NCI-H2227 treated with DMSO at 0.1 percent for 48 hours (cell line): Measurements from ENCODE around the gene DNAH17.
"Not testable (repeated sequence)": the region's sequence is repeated elsewhere in the genome, so short reads cannot be mapped to it uniquely, and the experiment has no call there.

ENCODE experiments used
- DNase-seq: peaks from one replicate; lab custom pipeline; 2025; lab: John Stamatoyannopoulos, UW

The DNAH17 gene

DNA sequence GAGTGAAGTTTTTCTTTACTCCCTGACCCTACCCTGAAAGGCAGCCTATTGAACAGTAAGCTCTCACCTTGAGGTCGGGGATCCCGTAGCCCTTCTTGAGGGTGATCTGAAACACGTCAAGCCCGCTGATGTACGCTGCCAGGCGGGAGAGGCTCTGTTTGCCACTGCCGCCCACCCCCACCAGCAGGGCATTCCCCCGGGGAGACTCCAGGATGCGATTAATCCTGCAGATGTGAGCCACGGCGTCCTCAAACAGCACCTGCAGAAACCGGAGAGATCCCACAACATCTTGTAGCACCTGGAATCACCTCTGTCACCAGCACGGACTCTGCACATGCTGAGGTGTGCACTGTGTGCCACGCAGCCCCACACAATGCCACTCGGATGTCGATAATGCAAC lies 102.0 kb downstream of the DNAH17 start:
- DNase-seq, result no peak

DNA sequence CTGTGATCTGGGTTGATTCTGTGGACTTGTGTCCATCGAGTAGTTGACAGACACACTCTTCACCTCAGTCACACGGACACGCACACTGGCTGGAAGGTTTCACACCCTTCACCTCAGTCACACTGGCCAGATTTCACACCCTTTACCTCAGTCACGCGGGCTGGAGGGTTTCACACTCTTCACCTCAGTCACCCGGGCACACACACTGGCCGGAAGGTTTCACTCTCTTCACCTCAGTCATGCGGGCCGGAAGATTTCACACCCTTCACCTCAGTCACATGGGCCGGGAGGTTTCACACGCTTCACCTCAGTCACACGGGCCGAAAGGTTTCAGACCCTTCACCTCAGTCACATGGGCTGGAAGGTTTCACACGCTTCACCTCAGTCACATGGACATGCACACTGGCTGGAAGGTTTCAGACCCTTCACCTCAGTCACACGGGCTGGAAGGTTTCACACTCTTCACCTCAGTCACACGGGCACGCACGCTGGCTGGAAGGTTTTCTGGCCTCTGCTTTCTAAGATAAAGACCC lies 102.5 kb downstream of the DNAH17 start:
- no peak for DNase-seq

DNA sequence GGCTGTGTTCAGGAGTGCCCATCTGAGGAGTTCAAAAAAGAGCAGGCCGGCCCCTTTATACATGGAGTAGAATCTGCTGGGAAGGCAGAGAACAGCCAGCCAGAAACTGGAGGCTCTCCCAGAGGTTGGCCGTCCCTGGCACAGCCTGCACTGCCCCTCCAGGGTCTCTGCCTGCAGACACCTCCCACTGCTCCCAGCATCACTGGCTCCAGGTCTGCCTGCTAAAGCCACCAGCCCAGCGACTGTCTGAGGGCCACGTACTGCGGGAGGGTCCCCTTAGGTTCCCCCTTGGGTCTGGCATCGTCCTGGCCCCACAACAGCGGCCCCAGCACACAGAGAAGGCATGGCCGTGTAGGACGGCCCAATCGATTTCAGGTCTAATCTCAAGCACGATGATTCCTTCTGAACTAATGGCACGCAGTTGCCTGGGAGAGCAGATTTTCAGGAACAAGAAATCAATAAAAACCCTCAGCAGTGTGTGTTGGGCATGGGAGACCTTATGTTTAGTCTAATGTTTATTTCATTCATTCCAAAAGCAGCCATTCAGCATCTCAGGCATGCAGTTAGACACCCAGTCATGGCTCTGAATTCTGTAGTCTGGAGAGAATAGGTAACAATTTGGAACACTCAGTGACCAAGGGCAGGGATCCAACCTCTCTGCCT lies 103.1 kb downstream of the DNAH17 start:
- DNase-seq, result no peak

DNA sequence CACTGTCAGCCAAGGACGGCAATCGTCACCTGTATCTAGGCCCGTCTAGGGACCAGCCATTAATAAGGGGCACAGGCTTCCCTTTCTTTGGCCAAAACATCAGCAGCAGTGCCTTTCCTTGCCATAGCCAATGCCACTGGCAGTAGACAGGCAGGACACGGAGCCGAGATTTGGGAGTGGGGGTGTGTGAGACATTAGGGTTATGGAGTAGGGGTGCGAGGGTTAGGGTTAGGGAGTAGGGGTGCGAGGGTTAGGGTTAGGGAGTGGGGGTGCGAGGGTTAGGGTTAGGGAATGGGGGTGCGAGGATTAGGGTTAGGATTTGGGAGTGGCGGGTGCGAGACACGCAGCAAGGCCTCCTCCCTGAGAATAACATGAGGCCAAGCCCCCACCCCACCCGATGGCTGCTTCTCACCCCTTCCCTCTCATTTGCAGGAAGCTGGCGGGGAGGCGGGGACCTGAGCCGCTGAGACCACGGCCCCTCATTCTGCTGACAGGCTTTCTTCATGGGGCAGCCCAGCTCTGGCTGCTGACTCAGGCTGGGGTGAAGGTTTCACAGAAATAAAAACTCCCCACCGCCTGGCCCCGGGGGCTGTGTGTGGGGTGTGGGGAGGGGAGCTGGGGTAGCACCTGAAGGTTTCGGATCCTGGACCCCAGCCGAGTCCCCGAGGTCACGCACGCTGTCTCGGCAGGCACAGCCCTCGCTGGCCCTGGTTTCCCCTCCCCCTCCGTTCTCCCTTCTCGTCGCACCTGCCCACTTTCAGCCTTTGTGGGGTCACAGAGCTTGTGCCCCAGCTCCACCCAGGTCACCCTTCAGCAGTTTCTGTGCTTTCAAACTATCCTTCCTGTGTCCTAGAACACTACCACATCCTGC lies 104.9 kb downstream of the DNAH17 start:
- DNase-seq, result no peak

DNA sequence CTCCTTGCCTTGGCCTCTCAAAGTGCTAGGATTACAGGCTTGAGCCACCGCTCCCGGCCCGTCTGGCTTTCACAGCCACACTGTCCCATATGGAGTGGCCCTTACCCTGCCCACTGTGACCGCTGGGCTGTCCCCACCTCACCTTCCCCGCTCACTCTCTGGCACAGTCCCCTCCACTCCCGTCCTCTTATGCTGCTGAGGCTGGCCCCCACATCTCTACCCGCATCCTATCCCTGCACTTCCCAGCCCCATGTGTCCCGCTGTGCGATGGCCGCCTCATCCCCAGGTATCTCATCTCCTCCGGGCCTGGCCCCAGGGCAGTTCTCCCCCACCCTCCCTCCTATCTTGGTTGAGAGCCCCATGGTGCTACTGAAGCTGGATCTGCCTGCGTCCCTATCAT lies 105.6 kb downstream of the DNAH17 start:
- DNase-seq, result no peak

DNA sequence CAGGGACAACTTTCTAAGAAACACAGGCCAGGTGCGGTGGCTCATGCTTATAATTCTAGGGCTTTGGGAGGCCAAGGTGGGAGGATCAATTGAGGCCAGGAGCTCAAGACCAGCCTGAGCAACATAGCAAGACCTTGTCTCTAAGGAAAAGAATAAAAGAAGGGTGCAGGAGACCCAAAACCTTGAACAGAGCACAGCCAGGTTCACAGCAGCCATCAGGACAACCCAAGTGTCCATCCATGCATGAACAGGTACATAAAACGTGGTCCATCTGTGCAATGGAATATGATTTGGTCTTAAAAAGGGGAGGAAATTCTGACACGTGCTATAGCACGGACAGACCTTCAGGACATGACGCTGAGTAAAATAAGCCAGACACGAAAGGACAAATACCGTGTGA lies 107.8 kb downstream of the DNAH17 start:
- no peak for DNase-seq

DNA sequence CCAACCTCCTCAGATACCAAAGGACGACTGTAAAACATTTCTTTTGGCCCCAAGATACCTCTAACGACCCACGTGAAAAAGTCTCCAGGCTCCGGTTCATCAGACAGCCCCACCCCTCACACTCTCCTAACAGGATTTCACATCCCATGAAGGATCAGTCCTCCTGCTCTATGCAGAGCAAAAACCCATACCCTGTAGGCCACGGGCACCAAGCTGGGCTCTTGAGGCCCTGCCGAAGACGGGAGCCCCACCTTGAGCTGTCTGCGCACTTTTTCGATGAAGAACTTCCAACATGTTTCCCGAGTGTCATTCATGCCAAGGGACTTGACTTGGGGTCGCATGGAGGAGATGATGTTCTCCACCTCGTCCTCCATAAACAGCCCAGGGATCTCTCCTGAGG lies 108.8 kb downstream of the DNAH17 start:
- DNase-seq, result no peak

DNA sequence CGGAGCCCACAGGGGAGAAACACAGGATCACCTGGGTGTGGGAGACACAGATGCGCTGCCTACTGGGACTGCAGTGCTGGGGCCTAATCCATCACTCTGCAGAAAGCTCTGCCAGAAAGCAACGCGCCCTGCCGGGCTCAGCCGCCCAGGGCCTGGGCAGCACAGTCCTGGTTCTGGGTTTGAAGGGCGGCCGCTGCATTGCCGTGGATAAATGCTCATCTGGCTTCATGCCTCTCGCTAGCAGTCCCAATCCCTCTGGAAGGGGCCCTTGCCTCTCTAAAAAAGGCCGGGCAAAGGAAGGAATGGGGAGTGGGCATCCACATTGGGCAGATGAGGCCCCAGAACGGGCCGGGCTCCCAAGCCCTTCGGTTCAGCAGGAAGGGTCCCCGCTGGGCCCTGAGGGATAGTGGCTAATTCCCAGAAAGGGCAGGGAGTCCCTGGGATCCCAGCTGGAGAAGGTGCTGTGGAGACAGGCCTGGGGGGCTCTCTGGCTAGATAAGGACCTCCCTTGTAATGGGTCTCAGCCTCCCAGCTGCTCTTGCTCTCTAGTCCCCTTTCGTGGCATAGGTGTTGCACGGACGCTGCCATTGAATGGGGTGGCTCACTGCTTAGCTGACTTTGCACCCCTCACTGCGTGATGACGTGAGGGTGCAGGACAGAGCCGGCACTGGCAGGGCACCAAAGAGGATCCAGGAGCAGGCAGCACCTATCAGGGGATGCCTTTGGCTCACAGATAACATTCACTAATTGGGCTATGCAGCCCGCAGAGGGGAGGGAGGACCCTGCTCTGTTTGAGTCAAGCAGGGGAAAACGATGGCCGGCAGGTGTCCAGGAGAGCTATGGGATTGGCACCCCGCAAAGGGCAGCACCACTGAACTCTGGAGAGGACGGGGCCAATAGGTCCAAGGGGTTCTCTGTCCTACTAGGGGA lies 110.1 kb downstream of the DNAH17 start:
- DNase-seq, result no peak

DNA sequence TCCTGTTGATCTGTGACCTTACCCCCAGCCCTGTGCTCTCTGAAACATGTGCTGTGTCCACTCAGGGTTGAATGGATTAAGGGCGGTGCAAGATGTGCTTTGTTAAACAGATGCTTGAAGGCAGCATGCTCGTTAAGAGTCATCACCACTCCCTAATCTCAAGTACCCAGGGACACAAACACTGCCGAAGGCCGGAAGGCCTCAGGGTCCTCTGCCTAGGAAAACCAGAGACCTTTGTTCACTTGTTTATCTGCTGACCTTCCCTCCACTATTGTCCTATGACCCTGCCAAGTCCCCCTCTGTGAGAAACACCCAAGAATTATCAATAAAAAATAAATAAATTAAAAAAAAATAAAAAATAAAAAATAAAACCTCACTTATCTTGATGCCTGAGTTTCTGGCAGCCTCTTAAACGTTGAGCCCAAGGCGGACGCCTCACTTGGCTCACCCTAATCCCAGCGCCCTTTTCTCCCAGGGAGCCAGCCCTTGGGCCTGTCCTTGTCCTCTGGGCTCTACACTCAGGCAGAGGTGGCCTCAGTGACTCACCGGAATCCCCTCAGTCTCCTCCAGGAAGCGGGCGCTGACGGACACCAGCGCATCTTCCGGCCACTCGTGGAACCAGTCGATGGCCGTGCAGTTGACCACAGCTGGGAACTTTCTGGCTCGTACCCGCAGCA lies 110.9 kb downstream of the DNAH17 start:
- DNase-seq, result not testable (repeated sequence)

DNA sequence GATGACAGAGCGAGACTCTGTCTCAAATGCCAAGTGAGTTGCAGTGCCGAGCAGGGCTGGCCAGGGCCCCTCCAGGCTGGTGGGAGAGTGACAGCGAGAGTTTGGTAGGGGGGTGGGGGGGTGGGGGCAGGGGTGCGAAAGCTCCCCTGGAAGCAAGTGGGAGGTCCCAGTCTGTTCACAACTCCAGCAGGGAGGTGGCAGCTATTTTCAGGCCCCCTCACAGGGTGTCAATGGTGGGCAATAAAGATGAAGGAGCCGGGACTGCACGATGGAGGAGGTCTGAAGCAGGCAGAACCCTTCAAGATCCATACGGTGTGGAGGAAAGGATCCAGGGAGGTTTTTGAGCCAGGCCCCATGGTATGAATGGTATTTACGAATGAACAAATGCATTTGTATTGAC lies 115.0 kb downstream of the DNAH17 start:
- no peak for DNase-seq

DNA sequence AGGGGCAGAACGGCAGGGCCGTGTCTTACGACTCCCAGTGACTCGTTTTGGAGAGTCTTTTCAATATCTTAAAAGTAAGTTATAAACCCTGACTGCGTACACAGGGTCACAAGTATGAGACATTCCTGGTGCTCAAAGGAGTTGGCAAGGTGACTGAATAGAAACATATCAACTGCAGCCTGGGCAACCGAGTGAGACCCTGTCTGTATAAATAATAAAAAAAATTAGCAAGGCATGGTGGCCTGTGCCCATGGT lies 115.5 kb downstream of the DNAH17 start:
- DNase-seq, result no peak

DNA sequence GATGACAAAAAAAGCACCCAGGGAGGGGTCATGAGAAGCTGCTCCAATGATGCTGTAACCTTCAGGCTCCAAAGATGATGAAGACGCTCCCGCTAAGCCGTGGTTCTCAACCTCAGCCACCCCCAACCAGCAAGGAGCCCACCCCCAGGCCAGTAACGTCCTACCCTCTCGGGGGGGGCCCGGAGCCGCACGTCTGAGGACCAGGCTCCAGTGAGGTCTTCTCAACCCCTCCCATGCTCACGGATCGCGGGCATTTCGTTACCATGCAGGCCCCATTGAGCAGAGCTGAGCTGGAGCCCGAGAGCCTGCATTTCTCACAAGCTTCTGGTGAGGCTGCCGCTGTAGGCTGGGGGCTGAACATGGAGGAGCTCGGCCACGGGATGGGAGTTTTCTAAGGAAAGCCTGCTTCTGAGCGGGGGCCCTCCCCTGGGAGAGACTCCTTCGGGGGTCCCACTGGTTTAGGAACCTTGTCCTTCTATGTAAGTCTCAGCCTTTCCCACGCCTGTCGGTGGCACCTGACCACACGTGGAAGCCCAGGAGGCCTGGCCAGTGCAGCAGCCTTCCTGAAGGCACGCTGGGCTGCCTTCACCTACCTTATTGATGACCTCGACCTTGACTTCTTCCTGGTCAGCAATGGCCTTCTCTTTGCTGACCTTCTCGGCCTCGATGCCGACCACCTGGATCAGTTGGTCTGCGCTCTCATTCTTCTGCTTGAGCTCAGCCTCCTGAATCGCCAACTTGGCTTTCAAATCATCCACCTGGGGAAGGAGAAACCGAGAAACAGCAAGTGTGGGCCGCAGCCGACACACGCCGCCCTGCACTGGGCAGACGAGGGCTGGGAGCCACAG lies 116.0 kb downstream of the DNAH17 start:
- DNase-seq, result no peak

DNA sequence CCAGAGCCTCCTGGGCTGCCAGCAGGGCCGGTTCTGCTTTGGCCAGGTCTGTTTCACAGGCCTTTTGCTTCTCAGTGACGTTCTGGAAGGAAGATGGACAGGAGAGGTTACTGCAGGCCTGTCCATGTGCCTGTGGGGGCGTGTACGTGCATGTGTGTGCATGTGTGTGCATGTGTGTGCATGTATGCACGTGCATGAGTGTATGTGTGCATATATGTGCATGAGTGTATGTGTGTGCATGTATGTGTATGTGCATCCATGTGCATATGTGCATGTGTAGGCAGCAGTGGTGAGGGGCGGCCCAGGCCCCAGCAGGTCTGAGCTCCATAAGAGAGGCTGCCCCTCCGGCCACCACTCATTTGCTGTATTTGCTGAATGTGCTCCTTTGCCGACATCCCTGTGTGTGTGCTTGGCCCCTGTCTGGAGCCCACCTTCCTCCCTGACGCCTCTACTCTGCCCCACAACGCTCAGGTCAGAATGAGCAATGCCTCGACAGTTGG lies 117.0 kb downstream of the DNAH17 start:
- DNase-seq, result no peak

DNA sequence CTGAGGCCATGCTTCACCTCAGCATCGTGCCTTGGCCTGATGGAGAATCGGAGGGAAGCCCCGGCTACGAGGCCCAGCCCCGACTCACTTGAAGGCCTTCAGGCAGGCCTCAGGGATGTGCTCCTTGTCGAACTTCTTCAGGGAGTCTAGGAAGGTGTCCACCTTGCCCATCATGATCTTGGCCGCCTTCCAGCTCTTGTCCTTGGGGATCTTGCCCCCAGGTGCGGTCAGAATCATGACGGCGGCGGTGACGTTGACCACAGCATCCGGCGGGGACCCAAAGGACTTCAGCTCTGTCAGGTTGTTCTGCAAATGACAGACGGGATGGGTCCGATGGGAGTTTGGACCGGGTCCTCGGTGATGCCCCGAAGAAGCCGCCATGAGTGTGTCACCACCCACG lies 117.5 kb downstream of the DNAH17 start:
- DNase-seq, result no peak

DNA sequence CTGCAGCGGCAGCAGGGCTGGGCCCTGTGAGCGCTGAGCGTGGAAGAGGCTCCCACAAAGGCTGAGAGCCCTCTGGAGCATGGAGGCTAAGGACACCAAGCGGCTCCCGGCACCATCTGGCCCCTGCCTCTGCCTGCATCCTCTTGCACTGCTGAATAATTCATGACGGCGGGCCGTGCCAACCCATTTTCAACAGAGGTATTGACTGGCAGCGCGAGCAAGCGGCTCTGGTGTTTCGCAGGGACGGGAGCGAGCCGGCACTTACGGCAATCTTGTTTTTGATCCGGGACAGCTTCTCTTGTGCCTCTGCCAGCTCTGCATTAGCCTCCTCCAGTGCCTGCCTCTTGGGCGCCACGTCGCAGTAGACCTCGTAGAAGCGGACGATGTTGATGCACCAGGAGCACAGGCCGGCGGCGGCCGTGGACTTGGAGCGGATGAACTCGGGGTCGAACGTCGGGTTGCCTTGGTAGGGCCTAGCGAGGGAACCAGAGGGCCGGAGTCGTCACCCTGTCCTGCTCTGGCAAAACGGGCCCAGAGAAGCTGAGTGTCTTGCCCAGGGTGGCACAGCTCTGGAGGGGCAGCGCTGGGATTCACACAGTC lies 118.4 kb downstream of the DNAH17 start:
- DNase-seq, result no peak

DNA sequence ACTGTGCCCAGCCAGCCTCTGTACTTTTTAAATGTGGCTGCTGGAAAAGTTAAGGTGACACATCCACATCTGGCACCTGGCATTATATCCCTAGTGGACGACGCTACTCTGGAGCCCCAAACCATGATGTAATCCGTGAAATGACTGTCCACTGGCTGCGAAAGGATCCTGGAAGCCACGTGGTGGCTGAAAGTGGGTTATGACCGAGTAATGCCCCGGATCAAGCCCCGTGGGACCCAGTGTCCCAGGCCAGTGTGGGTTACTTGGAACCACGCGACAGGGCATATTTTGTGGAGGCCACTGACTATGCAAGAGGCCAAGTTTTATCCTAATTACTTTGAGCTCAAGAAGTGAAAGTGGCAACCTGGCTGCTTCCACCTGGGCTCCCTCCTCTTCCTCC lies 119.1 kb downstream of the DNAH17 start:
- DNase-seq, result no peak

DNA sequence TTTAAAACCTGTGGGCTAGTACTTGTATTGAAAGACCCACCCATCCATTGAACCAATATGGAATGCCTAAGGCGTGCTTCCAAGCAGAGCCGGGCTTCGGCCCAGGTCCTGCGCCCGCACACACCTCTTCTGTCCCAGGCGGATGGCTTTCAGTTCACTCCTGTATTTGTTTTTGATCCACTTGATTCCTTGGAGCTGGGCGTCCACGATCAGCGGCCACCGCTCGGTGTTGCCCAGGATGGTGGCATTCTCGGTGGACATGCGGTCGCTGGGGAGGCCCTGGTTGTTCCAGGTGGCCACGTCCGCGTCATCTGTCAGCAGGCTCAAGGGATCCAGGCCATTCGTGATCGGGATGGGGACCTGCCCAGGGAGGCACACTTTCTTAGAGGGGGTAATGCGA lies 122.8 kb downstream of the DNAH17 start:
- no peak for DNase-seq

DNA sequence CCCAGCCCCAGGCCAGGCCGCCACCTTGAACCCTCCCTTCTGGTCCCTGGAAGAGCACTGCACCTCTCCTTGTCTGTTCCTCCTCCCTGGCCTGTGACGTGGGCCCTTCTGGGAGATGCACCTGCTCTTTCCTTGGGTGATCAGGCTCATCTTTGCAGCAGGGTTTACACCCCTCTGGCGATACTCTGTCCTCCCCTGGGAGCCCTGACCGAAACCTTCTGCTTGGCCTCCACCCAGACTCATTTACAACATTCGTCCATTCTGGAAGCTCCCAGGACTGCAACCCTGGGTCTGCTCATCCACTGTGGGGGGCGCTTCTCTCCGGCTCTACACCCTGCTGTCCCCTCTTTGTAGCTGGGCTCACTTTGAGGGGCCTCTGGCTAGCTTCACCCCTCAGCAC lies 125.4 kb downstream of the DNAH17 start:
- no peak for DNase-seq

DNA sequence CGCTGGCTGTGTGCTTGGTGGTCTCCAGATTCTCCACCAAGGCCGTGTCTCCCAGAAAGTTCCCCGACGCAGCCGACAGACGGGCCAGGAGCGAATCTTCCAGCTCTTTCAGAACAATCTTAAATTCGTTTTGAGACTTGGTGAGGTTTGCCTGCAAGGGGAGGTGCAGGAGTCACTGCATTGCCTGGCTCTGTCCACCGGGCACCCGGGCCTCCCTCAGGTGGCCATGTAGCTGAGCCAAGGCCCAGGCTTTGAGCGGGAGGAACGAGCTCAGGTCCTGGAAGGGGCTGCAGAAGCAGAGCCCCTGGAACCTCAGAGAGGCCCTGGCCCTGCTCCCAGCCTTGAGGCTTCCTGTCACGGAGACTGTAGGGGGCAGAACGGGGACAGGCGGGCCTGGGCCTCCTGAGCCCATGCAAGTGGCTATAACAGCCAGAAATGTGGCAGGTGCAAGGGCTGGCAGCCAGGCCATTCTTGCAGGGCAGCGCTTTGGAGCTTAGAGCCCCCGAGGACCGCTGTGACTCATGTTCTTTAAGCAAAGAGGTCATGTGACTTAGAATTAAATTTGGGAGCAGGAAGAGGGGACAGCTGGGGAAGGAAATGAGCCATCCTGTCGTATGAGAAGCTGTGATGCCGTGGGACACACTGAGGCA lies 126.4 kb downstream of the DNAH17 start:
- no peak for DNase-seq
